CD14-positive monocyte (primary cell): Measurements from ENCODE around the gene CDH4. TPM values are rescaled to one million over a fixed set of nuclear protein-coding genes. Genes with fewer than 3 reads are reported as not detected.

Experiments
- DNase-seq, 3 donors: peaks; one replicate each; pipeline ENCODE4 v3.0.0-alpha.2; 2011 to 2022
- H2AFZ ChIP-seq: 2 replicates; pipeline ENCODE4 v1.6.0; 2012; ENCODE audit warnings: mild to moderate bottlenecking, low read depth, low read length, inconsistent platforms; ENCODE audit not compliant: insufficient read depth, poor library complexity, severe bottlenecking
- H3K27ac ChIP-seq, 2 donors: 1 replicate in 1 of 2; 2 replicates in 1 of 2; pipeline ENCODE4 v1.5.1; 2012 to 2013; ENCODE audit warnings: low read length in 2 of 2, control low read depth in 1 of 2, inconsistent platforms in 1 of 2, low read depth in 1 of 2, mild to moderate bottlenecking in 1 of 2
- H3K27me3 ChIP-seq, 2 donors: one replicate each; pipeline versions ENCODE4 v1.6.0 to v1.6.1; 2011 to 2013; ENCODE audit warnings: low read length in 2 of 2; ENCODE audit not compliant: control insufficient read depth in 2 of 2, insufficient read depth in 2 of 2
- H3K36me3 ChIP-seq, 2 donors: replicated peaks in 1 of 2; 1 replicate in 1 of 2; 2 replicates in 1 of 2; pipeline versions ENCODE4 v1.5.1 to v1.6.1; 2012 to 2013; ENCODE audit warnings: low read length in 2 of 2, control low read depth in 1 of 2, inconsistent platforms in 1 of 2, mild to moderate bottlenecking in 1 of 2; ENCODE audit not compliant: insufficient read depth in 2 of 2, control insufficient read depth in 1 of 2
- H3K4me1 ChIP-seq, 2 donors: 1 replicate in 1 of 2; 2 replicates in 1 of 2; pipeline versions ENCODE4 v1.5.1 to v1.6.1; 2012 to 2013; ENCODE audit warnings: low read length in 2 of 2, control low read depth in 1 of 2, inconsistent platforms in 1 of 2, mild to moderate bottlenecking in 1 of 2, moderate library complexity in 1 of 2; ENCODE audit not compliant: insufficient read depth in 2 of 2, control insufficient read depth in 1 of 2
- H3K4me2 ChIP-seq: replicated peaks from 2 replicates; pipeline ENCODE3; 2012; ENCODE audit warnings: low read length, moderate library complexity, mild to moderate bottlenecking; ENCODE audit not compliant: poor library complexity, severe bottlenecking; ENCODE audit errors: extremely low read depth
- H3K4me3 ChIP-seq, 3 experiments: fragments of 200-600 bp in 1 of 3; sonication (generic) in 1 of 3; replicated peaks in 1 of 3; 1 replicate in 2 of 3; 2 replicates in 1 of 3; pipeline ENCODE4 v1.5.1; 2011 to 2013; ENCODE audit warnings: low read length in 3 of 3, mild to moderate bottlenecking in 3 of 3, control low read depth in 2 of 3, low read depth in 2 of 3, inconsistent platforms in 1 of 3, moderate library complexity in 1 of 3
- H3K79me2 ChIP-seq: 2 replicates; pipeline ENCODE4 v1.6.0; 2012; ENCODE audit warnings: mild to moderate bottlenecking, control low read depth, inconsistent platforms, low read length, moderate library complexity; ENCODE audit not compliant: insufficient read depth
- H3K9ac ChIP-seq: 2 replicates; pipeline ENCODE4 v1.6.0; 2017; ENCODE audit warnings: low read length, mild to moderate bottlenecking; ENCODE audit not compliant: insufficient read depth, poor library complexity, severe bottlenecking
- H3K9me3 ChIP-seq, 2 donors: replicated peaks in 1 of 2; 1 replicate in 1 of 2; 2 replicates in 1 of 2; pipeline versions ENCODE4 v1.5.1 to v1.6.1; 2012 to 2013; ENCODE audit warnings: low read length in 2 of 2, control low read depth in 1 of 2; ENCODE audit not compliant: control insufficient read depth in 1 of 2, insufficient read depth in 1 of 2
- H4K20me1 ChIP-seq: 2 replicates; pipeline ENCODE4 v1.6.0; 2012; ENCODE audit warnings: mild to moderate bottlenecking, low read length, control low read depth, moderate library complexity; ENCODE audit not compliant: insufficient read depth
- H3K27ac Mint-ChIP-seq, 7 donors: one replicate each; pipeline ENCODE4 v1.8.0; 2020; ENCODE audit warnings: mild to moderate bottlenecking in 7 of 7, mixed read lengths in 7 of 7, moderate library complexity in 6 of 7, inconsistent platforms in 2 of 7
- H3K27me3 Mint-ChIP-seq, 3 donors: one replicate each; pipeline ENCODE4 v1.8.0; 2021 to 2022; ENCODE audit warnings: low read depth in 3 of 3, mild to moderate bottlenecking in 3 of 3, mixed read lengths in 3 of 3, moderate library complexity in 3 of 3, inconsistent platforms in 1 of 3
- H3K36me3 Mint-ChIP-seq, 2 donors: one replicate each; pipeline ENCODE4 v1.8.0; 2020; ENCODE audit warnings: mixed read lengths in 2 of 2, inconsistent platforms in 1 of 2, mild to moderate bottlenecking in 1 of 2
- H3K4me1 Mint-ChIP-seq: one replicate; pipeline ENCODE4 v1.8.0; 2020; ENCODE audit warnings: mild to moderate bottlenecking, mixed read lengths
- H3K4me3 Mint-ChIP-seq, 2 donors: one replicate each; pipeline ENCODE4 v1.8.0; 2020; ENCODE audit warnings: mild to moderate bottlenecking in 2 of 2, mixed read lengths in 2 of 2, moderate library complexity in 1 of 2
- H3K9me3 Mint-ChIP-seq, 7 donors: one replicate each; pipeline ENCODE4 v1.8.0; 2020 to 2022; ENCODE audit warnings: mixed read lengths in 7 of 7, mild to moderate bottlenecking in 6 of 7, moderate library complexity in 6 of 7, inconsistent platforms in 2 of 7
- CTCF ChIP-seq: fragments of 200-600 bp; IDR thresholded peaks from one replicate; pipeline ENCODE4 v1.8.0; 2022; ENCODE audit warnings: antibody characterized with exemption, mild to moderate bottlenecking
- WGBS: methylation state at CpG from one replicate; pipeline ENCODE4 v1.1.5; 2013; ENCODE audit warnings: missing lambda C conversion rate; ENCODE audit not compliant: insufficient coverage; 5-methylcytosine and 5-hydroxymethylcytosine counted together
- intact Hi-C, 2 donors: fragments of 100-400 bp; cut with micrococcal nuclease; formaldehyde crosslinking; loops; one replicate each; pipeline versions ENCODE4 v1.15.0 to v1.15.1; 2023
- polyA plus RNA-seq, 3 donors: library from polyadenylated mRNA; depleted of rRNA in 1 of 3; unstranded in 2 of 3; stranded (reverse) in 1 of 3; fragments of 300-500 nt in 2 of 3; fragments of >200 nt in 1 of 3; fragmentation: Illumina TruSeq in 2 of 3; gene quantifications; 1 replicate in 2 of 3; 2 replicates in 1 of 3; pipeline ENCODE4 v1.2.3, GENCODE V29; 2012 to 2021

The CDH4 gene
- polyA plus RNA-seq, 3 donors: not detected

GRCh38 chr20:61950641-61951071 is 698.6 kb downstream of the CDH4 start:
- DNase-seq: no peak
- Histone ChIP-seq H3K9me3 (peaks cover 0 to under 1% of the 10 kb centered on the region in 2 donors), H3K4me2 (no peak overlapping the region), H3K27ac (no peak overlapping the region), H3K36me3 (no peaks in the 10 kb centered on the region), H3K9ac (no peak overlapping the region), H3K79me2 (no peaks in the 10 kb centered on the region), H2AFZ (no peak overlapping the region), H4K20me1 (no peaks in the 10 kb centered on the region), H3K4me1 (no peaks in the 10 kb centered on the region), H3K4me3 (no peak overlapping the region), H3K27me3 (no peaks in the 10 kb centered on the region)
- H3K4me1 Mint-ChIP-seq: no peaks in the 10 kb centered on the region
- peaks cover 0 to 20% (median 6%) of the 10 kb centered on the region in 7 donors for H3K9me3 Mint-ChIP-seq
- WGBS: 62% methylated on average over 5 of the region's 7 CpGs
- TF ChIP-seq CTCF: no peak
- H3K27ac Mint-ChIP-seq: no peak overlapping the region
- H3K4me3 Mint-ChIP-seq: no peak overlapping the region
- H3K27me3 Mint-ChIP-seq: peaks cover 2 to 8% (median 6%) of the 10 kb centered on the region in 3 donors
- no peaks in the 10 kb centered on the region for H3K36me3 Mint-ChIP-seq
- intact Hi-C loops: no loop called here

GRCh38 chr20:61951695-61952533 is 699.9 kb downstream of the CDH4 start:
- Histone ChIP-seq H3K36me3 (no peaks in the 10 kb centered on the region), H3K9me3 (no peaks in the 10 kb centered on the region), H3K79me2 (no peaks in the 10 kb centered on the region), H3K9ac (no peak overlapping the region), H3K27me3 (no peaks in the 10 kb centered on the region), H3K27ac (no peak overlapping the region), H3K4me3 (no peak overlapping the region), H2AFZ (no peak overlapping the region), H3K4me1 (no peaks in the 10 kb centered on the region), H3K4me2 (no peak overlapping the region), H4K20me1 (no peaks in the 10 kb centered on the region)
- Mint-ChIP-seq H3K36me3 (no peaks in the 10 kb centered on the region), H3K4me3 (no peak overlapping the region), H3K9me3 (peaks cover 0 to 18% (median 6%) of the 10 kb centered on the region in 7 donors), H3K27ac (peak overlapping the region in 2 of 7 donors; percentile 66 to 83), H3K27me3 (peaks cover 2 to 11% (median 6%) of the 10 kb centered on the region in 3 donors), H3K4me1 (no peaks in the 10 kb centered on the region)
- DNase-seq: no peak
- TF ChIP-seq CTCF: no peak
- intact Hi-C loops: no loop called here
- 35% methylated on average over 18 of the region's 22 CpGs for WGBS
